Smooth muscle cell (in vitro differentiated cells): ENCODE measurements around the gene DNAH11. TPM values are rescaled to one million over a fixed set of nuclear protein-coding genes. Genes with fewer than 3 reads are reported as not detected.
"Not testable (repeated sequence)": the region's sequence is repeated elsewhere in the genome, so short reads cannot be mapped to it uniquely, and the experiment has no call there.

Experiments used
- DNase-seq: peaks from one replicate; lab custom pipeline; 2025; ENCODE audit not compliant: unreplicated experiment; lab: John Stamatoyannopoulos, UW
- H2AFZ ChIP-seq: fragments of 200-600 bp; sonication (generic); 2 replicates; pipeline ENCODE4 v1.6.0; 2016; ENCODE audit warnings: antibody characterized with exemption, low read depth, mild to moderate bottlenecking
- H3F3A ChIP-seq: fragments of 200-600 bp; sonication (generic); 2 replicates; pipeline ENCODE4 v1.6.0; 2017; ENCODE audit warnings: antibody characterized with exemption, low read depth
- H3K27ac ChIP-seq: fragments of 200-600 bp; sonication (generic); 2 replicates; pipeline ENCODE4 v1.5.1; 2016; ENCODE audit warnings: low read depth, mild to moderate bottlenecking
- H3K27me3 ChIP-seq: fragments of 200-600 bp; sonication (generic); 2 replicates; pipeline ENCODE4 v1.6.1; 2016; ENCODE audit warnings: low read depth, mild to moderate bottlenecking
- H3K36me3 ChIP-seq: fragments of 200-600 bp; sonication (generic); 2 replicates; pipeline ENCODE4 v1.5.1; 2016; ENCODE audit warnings: low read depth
- H3K4me1 ChIP-seq: fragments of 200-600 bp; sonication (generic); 2 replicates; pipeline ENCODE4 v1.5.1; 2016; ENCODE audit warnings: low read depth
- H3K4me2 ChIP-seq: fragments of 200-600 bp; sonication (generic); 2 replicates; pipeline ENCODE4 v1.6.0; 2016; ENCODE audit warnings: mild to moderate bottlenecking
- H3K4me3 ChIP-seq: fragments of 200-600 bp; sonication (generic); 2 replicates; pipeline ENCODE4 v1.5.1; 2016; ENCODE audit warnings: mild to moderate bottlenecking
- H3K79me2 ChIP-seq: fragments of 200-600 bp; sonication (generic); 2 replicates; pipeline ENCODE4 v1.6.0; 2016; ENCODE audit warnings: low read depth, mild to moderate bottlenecking
- H3K9ac ChIP-seq: fragments of 200-600 bp; sonication (generic); 2 replicates; pipeline ENCODE4 v1.6.0; 2016; ENCODE audit warnings: low read depth
- H3K9me3 ChIP-seq: fragments of 200-600 bp; sonication (generic); replicated peaks from 2 replicates; pipeline ENCODE4 v1.5.1; 2016; ENCODE audit warnings: low read depth
- H4K20me1 ChIP-seq: fragments of 200-600 bp; sonication (generic); 2 replicates; pipeline ENCODE4 v1.6.0; 2016; ENCODE audit warnings: low read depth
- WGBS: methylation state at CpG from one replicate; pipeline ENCODE4 v1.1.7; 2016; ENCODE audit warnings: low lambda C conversion rate; 5-methylcytosine and 5-hydroxymethylcytosine counted together
- polyA plus RNA-seq: library from polyadenylated mRNA; unstranded; fragments of >200 nt; fragmentation: Nextera tagmentation; extraction: Ambion mirVana; gene quantifications from 2 replicates; pipeline ENCODE4 v1.2.1, GENCODE V29; 2016
- total RNA-seq: library from RNA; depleted of rRNA; stranded (reverse); fragments of >200 nt; gene quantifications from 2 replicates; pipeline ENCODE4 v1.2.3, GENCODE V29; 2014
- TF ChIP-seq, protein P1 (sequence below): fragments of 200-600 bp; sonication (generic); IDR thresholded peaks from 2 replicates; pipeline ENCODE4 v1.5.1; 2017; ENCODE audit warnings: borderline replicate concordance, mild to moderate bottlenecking, antibody characterized with exemption; ENCODE audit not compliant: insufficient read depth, poor library complexity, severe bottlenecking

Gene DNAH11
- total and polyA plus RNA-seq, 2 experiments from 2014 or later, result 0.22 to 0.63 TPM

GRCh38 chr7:21867816-21868575, 325.2 kb downstream of the DNAH11 start:
- Histone ChIP-seq H3F3A (no peaks in the 10 kb centered on the region), H3K79me2 (no peaks in the 10 kb centered on the region), H4K20me1 (no peaks in the 10 kb centered on the region), H3K4me1 (peaks cover 12% of the 10 kb centered on the region), H3K36me3 (no peaks in the 10 kb centered on the region), H3K9me3 (no peaks in the 10 kb centered on the region), H3K27me3 (no peaks in the 10 kb centered on the region), H3K4me3 (no peak overlapping the region), H3K9ac (no peak overlapping the region), H3K4me2 (no peak overlapping the region), H2AFZ (no peak overlapping the region), H3K27ac (no peak overlapping the region)
- DNase-seq, result no peak
- 80% methylated on average over 8 of the region's 8 CpGs for WGBS
- TF ChIP-seq, protein P1, sequence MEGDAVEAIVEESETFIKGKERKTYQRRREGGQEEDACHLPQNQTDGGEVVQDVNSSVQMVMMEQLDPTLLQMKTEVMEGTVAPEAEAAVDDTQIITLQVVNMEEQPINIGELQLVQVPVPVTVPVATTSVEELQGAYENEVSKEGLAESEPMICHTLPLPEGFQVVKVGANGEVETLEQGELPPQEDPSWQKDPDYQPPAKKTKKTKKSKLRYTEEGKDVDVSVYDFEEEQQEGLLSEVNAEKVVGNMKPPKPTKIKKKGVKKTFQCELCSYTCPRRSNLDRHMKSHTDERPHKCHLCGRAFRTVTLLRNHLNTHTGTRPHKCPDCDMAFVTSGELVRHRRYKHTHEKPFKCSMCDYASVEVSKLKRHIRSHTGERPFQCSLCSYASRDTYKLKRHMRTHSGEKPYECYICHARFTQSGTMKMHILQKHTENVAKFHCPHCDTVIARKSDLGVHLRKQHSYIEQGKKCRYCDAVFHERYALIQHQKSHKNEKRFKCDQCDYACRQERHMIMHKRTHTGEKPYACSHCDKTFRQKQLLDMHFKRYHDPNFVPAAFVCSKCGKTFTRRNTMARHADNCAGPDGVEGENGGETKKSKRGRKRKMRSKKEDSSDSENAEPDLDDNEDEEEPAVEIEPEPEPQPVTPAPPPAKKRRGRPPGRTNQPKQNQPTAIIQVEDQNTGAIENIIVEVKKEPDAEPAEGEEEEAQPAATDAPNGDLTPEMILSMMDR, result no peak

DNA sequence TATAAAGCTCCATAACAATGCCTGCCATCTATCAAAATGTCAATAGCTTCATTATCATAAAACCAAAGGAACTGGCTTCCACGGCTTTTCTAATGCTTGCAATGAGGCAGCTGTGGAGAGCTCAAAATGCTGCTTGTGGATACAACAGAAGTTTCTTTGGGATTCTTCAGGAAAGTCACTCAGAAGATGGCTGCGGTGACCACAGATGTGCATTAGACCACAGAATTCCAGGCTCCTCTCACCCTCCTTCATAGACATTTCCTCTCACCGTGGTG, 325.7 kb downstream of the DNAH11 start:
- Histone ChIP-seq H3K79me2 (no peaks in the 10 kb centered on the region), H3K9ac (no peak overlapping the region), H3F3A (no peaks in the 10 kb centered on the region), H3K36me3 (no peaks in the 10 kb centered on the region), H4K20me1 (no peaks in the 10 kb centered on the region), H3K27me3 (no peaks in the 10 kb centered on the region), H3K27ac (no peak overlapping the region), H3K4me3 (no peak overlapping the region), H2AFZ (no peak overlapping the region), H3K4me2 (no peak overlapping the region), H3K9me3 (no peaks in the 10 kb centered on the region), H3K4me1 (peaks cover 12% of the 10 kb centered on the region)
- TF ChIP-seq, protein P1, result no peak
- 46% methylated on average over 3 of the region's 3 CpGs for WGBS
- DNase-seq, result no peak

DNA sequence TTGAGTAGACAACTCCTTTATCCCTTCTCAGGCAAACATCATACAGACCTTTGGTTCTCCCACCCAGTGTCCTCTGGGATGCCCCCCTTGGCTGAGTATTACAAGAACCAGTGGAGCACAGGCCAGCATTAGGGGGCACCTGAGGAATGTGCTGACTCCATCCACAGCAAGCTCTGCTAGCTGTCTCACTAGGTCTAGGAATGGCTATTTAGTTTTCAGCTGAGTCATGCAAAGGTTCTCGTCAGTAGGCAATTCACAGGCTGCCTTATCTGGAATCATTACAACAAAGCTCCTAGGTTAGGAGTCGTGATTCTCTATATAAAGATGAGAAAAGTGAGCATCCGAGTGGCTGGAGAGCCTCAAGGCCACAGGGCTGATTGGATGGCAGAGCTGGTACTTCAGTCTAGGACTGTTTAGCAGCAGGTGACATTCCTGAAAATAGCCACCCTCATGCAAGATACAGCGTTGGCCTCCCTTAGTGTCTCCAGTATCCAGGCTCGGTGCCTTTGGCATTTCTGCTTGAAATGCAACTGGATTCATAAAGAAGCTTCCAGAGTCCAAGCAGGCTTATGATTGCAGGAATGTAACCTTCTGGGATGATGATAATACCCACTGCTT, 327.1 kb downstream of the DNAH11 start:
- no peak for DNase-seq
- H3K79me2 ChIP-seq, result no peaks in the 10 kb centered on the region
- H3F3A ChIP-seq, result no peaks in the 10 kb centered on the region
- no peaks in the 10 kb centered on the region for H3K36me3 ChIP-seq
- H3K4me2 ChIP-seq, result no peak overlapping the region
- 35% methylated on average over 5 of the region's 5 CpGs for WGBS
- H3K4me3 ChIP-seq, result no peak overlapping the region
- H3K9me3 ChIP-seq, result no peaks in the 10 kb centered on the region
- TF ChIP-seq, protein P1, result no peak
- H3K27me3 ChIP-seq, result no peaks in the 10 kb centered on the region
- H3K4me1 ChIP-seq, result peaks cover 12% of the 10 kb centered on the region
- no peak overlapping the region for H3K27ac ChIP-seq
- no peaks in the 10 kb centered on the region for H4K20me1 ChIP-seq
- H3K9ac ChIP-seq, result no peak overlapping the region
- H2AFZ ChIP-seq, result no peak overlapping the region

DNA sequence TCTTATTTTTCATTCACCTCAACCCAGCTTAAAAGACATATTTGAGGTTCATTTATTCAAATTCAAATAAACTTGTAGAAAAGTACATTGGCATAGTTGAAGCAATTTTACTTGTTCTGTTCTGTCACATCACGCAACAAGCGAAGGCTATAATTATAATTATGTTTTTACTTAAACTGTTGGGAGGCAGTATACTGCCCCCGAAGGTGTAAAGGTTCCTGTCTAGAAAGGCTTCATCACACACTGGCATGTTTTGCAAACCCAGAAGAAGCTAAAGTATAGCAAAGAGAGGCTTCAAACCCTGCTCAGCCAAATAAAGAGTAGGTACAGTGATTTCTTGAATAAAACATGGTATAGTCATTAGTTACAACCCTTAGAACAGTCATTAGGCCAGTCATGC, 340.2 kb downstream of the DNAH11 start:
- WGBS, result 88% methylated on average over 3 of the region's 3 CpGs
- Histone ChIP-seq H3K27me3 (no peaks in the 10 kb centered on the region), H3K79me2 (no peaks in the 10 kb centered on the region), H3K4me1 (no peaks in the 10 kb centered on the region), H3K36me3 (no peaks in the 10 kb centered on the region), H3K27ac (no peak overlapping the region), H3F3A (no peaks in the 10 kb centered on the region), H3K9ac (no peak overlapping the region), H3K4me3 (no peak overlapping the region), H4K20me1 (no peaks in the 10 kb centered on the region), H3K9me3 (no peaks in the 10 kb centered on the region), H2AFZ (no peak overlapping the region), H3K4me2 (no peak overlapping the region)
- TF ChIP-seq, protein P1, result no peak
- no peak for DNase-seq

- H3K4me3 ChIP-seq, H3K27me3 ChIP-seq, H3K79me2 ChIP-seq, H2AFZ ChIP-seq, DNase-seq, H3K36me3 ChIP-seq, H3K4me1 ChIP-seq, H3K9ac ChIP-seq, H3K9me3 ChIP-seq, H3K27ac ChIP-seq, H3F3A ChIP-seq, H4K20me1 ChIP-seq, H3K4me2 ChIP-seq: not testable (repeated sequence)
- 95% methylated on average over 2 of the region's 2 CpGs for WGBS
Observed at GRCh38 chr7:21883501-21883900, 340.7 kb downstream of the DNAH11 start.
